ENCODE measurements around the gene UQCC2. TPM values are rescaled to one million over a fixed set of nuclear protein-coding genes. Genes with fewer than 3 reads are reported as not detected.

UQCC2 gene
- total RNA-seq, 1 donor from 2014 or later, result 10.5 TPM

DNA sequence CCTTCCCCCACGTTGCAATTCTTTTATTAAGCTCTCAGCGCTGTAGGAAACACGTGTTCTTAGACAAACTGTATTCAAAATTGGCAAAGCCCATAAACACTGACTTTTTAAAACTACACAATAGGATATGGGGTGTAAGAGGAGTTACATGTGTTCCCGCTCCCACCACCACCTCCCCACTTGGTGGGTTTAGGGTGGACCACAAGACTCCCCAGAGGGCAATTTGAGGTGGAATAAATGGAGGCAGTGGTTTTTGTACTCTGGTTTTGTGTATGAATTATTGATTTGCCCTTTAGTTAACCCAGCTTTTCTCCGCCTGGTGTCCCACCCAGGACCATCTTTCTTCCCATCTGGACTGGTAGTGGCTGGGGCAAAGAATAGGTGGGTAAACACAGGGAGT, 3.7 kb downstream of the UQCC2 start:
- no peak for DNase-seq (ENCODE audit: low read depth)

GRCh38 chr6:33705955-33706725, 5.4 kb downstream of the UQCC2 start:
- DNase-seq (ENCODE audit: low read depth), result no peak

GRCh38 chr6:33705268-33705885, 6.1 kb downstream of the UQCC2 start:
- no peak for DNase-seq (ENCODE audit: low read depth)

- no peak for DNase-seq (ENCODE audit: low read depth)
Observed at GRCh38 chr6:33704215-33705066, 7.1 kb downstream of the UQCC2 start.

- DNase-seq (ENCODE audit: low read depth), result peak; percentile 64
Observed at GRCh38 chr6:33702345-33702977, 9.0 kb downstream of the UQCC2 start.

DNA sequence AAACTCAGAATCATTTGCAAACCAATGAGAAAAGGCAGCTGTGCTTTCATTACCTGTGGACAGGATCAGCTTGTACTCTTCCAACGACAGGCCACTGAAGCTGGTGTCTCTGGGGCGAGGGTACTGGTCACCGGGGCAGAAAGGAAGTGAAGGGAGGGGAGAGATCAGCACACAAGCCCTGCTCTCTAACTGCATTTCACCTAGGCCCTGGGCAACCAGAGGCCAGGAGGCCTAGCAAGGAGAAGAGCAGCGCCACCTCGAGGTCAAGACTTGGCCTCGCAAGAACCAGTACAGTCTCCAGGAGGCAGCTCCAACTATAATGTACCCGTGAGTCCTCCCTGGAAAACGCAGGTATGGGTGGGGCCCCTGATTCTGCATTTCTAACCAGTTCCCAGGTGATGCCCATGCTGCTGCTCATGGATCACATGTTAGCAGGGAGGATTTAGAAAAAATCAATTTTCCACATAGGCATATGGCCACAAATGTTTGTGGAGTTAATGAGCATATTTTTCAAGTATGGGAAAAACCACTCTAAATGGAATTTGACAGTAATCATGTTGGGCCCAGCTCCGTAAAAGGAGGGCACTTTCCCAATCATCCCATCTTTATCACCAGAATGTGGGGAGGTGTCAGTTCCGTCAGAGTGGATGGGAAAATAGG, 11.0 kb downstream of the UQCC2 start:
- DNase-seq (ENCODE audit: low read depth), result peak; percentile 63

DNA sequence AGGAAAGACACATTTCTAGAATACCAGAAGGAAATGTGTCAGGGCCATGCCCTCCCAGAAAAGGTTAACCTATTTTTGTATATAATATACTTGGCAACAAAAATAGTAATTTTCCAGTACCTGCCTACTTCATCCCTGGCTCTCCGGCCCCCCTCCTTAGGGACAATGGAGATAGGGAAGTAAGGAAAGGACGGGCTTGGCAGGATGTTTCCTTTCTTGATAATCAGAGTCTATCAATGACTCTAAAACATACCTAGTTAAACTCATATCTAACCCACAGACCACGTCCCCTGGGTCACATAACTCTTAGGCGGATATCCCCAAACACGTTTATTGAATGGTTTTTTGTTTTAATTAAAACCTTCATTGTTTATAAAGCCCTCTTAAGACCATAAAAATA, 11.8 kb downstream of the UQCC2 start:
- no peak for DNase-seq (ENCODE audit: low read depth)

GRCh38 chr6:33699131-33699530, 12.4 kb downstream of the UQCC2 start:
- no peak for DNase-seq (ENCODE audit: low read depth)

DNA sequence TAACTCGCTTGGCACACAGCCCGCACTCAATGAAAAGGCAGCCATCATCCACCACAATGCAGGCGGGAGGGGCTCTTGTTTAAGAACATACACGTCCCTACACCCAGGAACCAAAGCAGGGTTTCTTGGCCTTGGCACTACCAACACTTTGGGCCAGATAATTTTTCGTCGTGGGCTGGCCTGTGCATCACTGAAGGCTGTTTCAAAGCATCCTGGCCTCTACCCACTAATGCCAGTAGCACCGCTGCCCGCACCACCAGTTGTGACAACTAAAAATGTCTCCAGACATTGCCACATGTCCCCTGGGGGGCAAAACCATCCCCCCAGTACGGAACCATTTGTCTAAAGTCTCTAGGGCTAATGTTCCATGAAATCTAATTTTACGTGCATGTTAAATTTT, 13.0 kb downstream of the UQCC2 start:
- DNase-seq (ENCODE audit: low read depth), result no peak

GRCh38 chr6:33697845-33698244, 13.7 kb downstream of the UQCC2 start:
- no peak for DNase-seq (ENCODE audit: low read depth)

DNA sequence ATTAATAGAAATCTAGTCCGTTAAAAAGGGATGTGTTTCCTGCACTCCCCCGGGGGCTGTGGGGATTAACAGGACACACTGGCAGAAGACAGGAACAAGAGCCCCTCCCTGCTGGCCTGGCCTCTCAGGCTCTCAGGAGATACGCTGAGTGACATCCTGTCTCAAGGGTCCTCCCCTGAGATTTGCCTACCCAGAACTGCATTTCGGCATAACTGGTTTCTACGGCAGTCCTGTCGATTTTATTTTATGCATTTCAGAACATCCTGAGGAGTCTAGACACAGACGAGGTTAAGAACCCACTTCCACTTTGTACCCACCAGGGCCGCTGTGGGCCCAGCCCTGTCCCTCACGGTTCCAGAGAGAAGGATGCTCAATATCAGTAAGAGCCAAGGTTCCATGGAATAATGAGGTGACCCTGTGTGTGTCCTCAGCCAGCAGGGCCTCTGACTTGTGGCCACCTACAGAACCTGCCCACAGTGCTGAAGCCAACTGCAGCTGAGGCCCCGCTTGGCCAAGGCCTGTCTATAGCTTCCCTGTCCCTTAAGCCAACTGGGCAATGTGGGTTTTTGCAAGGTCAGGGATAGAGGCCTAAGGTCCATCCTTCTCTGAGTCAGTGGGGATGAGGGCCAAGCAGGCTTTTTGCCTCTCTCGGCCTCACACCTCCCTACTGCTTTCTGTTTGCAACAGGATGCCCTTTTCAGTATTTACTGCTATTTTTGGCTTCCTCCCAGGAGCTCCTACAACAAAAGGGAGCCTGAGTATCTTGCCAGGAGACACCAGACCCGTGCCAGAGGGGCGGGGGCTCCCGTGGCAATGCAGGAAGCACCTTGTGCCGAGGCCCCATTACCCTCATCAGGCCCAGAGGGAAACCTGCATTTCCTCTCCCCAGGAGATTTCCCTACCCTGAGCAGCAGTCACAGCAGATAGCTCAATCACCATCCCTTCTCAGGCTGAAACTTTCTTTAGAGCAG, 14.7 kb downstream of the UQCC2 start:
- DNase-seq (ENCODE audit: low read depth), result no peak

GRCh38 chr6:33696076-33696475, 15.4 kb downstream of the UQCC2 start:
- DNase-seq (ENCODE audit: low read depth), result no peak

DNA sequence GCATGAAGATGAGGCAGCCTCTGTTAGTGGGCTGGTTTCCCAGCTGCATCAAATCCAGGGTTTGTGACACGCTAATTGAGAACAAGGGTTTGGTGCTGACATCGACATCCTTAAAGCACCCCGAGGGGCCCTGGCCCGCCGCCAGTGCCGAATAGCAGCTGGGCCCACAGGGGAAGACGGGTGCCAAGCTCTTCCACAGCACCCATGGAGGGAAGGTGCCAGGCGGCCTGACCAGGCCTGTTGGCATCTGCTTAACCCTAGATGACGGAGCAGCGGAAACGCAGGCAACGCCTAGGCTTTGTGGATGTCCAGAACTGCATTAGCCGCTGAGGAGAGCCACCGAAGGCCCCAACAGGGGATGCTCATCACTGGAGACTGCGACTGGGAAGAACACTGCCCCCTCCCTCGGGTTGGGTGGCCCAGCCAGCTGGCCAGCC, 16.0 kb downstream of the UQCC2 start:
- no peak for DNase-seq (ENCODE audit: low read depth)

DNA sequence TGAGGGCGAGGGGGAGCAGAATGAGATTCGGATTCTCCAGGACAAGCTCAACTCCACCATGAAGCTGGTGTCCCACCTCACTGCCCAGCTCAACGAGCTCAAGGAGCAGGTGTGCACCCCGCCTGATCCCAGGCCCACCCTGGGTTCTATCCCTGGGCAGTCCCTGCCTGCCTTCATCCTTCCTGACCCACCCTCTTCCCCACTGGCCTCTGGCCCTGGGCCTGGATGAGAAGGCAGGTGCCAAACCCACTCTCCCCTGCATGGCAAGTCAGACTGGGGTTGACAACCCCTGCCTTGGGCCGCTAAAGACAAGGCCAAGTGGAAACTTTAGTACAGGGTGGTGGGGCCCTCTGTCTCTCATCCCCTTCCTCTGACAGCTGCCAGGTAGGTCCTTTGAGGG, 16.5 kb downstream of the UQCC2 start:
- DNase-seq (ENCODE audit: low read depth), result no peak

DNA sequence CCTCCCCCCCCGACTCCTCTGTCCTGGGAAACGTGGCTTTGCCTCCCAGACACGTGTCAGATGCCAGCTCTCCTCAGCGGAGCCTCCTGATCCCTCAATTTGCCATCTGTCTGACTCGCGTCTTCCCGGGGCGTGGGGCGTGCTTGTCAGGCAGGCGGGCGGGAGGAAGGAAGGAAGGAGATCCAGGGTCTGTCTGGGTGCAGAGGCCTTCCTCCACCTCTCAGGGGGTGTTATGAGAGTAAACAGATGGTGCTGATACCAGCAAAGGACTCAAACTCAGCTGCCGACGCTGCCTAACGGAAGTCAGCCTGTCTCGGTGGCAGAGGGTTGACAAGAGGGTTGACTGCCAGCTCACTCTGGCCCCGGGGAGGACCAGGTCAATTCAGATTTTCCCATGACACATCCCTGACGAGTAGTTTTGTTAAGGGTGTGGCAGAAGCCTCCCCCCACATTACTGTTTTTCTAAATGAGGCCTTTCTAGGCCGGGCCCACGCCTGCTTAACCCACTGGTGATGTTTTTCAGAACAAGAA, 17.0 kb downstream of the UQCC2 start:
- no peak for DNase-seq (ENCODE audit: low read depth)

DNA sequence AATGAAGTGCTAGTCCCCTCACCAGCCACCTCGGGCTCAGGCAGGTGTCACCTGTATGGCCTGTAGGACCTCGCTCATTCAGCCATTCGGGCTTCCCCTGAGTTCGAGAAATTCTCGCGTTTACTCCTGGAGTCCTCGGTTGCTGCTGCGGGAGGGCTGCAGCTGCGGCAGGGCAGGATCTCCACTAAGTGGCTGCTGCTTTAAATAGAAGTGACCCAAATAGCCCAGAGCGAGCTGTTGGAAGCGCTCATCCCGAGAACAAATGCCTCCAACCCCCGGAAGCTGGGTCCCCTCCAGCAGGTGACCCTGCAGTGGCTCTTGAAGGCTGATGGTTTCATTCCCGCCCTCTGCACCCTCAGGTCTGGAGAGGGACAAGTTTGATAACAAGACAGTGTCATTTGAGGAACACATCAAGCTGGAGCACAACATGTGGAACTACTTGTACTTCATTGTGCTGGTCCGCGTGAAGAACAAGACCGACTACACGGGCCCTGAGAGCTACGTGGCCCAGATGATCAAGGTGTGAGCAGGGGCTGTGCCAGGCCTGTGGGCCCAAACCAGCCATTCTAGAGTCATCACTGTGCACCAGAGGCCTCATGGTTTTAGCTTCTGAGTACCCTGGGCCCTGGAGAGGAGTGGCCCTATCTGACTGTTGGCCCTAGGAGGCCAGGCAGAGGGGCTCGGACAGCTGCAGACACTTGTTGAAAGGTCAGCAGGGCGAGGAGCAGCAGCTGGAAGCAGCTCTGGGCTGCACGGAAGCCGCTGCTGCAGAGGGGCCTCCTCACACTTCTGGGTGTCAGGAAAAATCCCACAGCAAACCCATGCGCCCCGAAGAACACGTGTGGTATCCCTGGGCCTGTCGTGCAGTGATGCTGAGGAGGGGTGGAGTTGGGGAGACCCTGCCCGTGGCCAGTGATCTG, 18.1 kb downstream of the UQCC2 start:
- DNase-seq (ENCODE audit: low read depth), result no peak

DNA sequence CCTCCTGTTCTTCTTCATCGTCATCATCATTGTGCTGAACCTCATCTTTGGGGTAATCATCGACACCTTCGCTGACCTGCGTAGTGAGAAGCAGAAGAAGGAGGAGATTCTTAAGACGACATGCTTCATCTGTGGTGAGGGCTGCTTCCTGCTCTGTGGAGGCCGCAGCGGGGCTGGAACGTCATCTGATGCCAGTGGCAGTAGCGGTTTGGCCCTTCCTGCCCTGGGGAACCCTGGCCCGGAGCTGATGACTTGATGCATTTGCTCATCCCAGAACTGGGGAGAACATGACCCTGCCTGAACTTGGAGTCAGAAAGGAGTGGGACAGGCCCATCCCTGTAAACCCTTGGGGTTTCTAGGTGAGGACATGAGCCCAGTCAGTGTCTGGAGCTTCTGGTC, 18.7 kb downstream of the UQCC2 start:
- DNase-seq (ENCODE audit: low read depth), result no peak

- DNase-seq (ENCODE audit: low read depth), result no peak
Observed at GRCh38 chr6:33692078-33692759, 19.3 kb downstream of the UQCC2 start.

All from renal cortical epithelial cell (primary cell).